Measurements from ENCODE around the gene WDR37. TPM values are rescaled to one million over a fixed set of nuclear protein-coding genes. Genes with fewer than 3 reads are reported as not detected.

Gene WDR37
- total RNA-seq, 1 experiment from 2014 or later, result 14.2 TPM

- H3K36me3 Mint-ChIP-seq (ENCODE audit: insufficient read depth, unreplicated experiment), result peaks cover 6% of the 10 kb centered on the region
- H3K9me3 Mint-ChIP-seq (ENCODE audit: unreplicated experiment), result peaks cover 29% of the 10 kb centered on the region
- no peak overlapping the region for H3K4me3 Mint-ChIP-seq (ENCODE audit: unreplicated experiment)
- no peak overlapping the region for H3K27ac Mint-ChIP-seq (ENCODE audit: low read depth, unreplicated experiment)
- TF ChIP-seq CTCF (IDR thresholded peaks at IDR 0.05; ENCODE audit: unreplicated experiment), result no peak
- peaks cover 59% of the 10 kb centered on the region for H3K27me3 Mint-ChIP-seq (ENCODE audit: insufficient read depth, unreplicated experiment)
- no peaks in the 10 kb centered on the region for H3K4me1 Mint-ChIP-seq (ENCODE audit: insufficient read depth, unreplicated experiment)
- no TSS peak for BruUV-seq (replicated peaks)
- intact Hi-C loops (cut with micrococcal nuclease), result no loop called here
- POLR2A ChIA-PET, result interaction anchor here (0.5 kb wide), 1 partner anchor 100 kb away, joined by 6 read pairs; no protein-coding TSS in a partner anchor
- CTCF ChIA-PET, result no interaction called here
- DNase-seq (ENCODE audit: unreplicated experiment), result no peak
Observed at GRCh38 chr10:1141701-1142100, 85.5 kb downstream of the WDR37 start.

DNA sequence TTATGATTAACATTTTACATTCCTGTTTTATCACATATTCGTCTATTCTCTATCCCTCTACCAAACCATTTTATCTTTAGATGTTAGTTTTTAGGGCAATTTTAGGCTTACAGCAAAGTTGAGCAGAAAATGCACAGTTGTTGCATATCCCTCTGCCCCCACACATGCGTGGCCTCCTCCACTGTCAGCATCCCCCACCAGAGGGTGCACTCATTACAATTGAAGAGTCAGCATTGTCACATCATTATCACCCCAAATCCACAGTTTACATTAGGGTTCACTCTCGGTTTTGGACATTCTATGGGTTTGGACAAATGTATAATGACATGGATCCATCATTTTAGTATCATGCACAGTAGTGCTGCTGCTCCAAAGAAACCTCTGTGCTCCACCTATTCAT lies 86.4 kb downstream of the WDR37 start:
- intact Hi-C loops (cut with micrococcal nuclease), result no loop called here

DNA sequence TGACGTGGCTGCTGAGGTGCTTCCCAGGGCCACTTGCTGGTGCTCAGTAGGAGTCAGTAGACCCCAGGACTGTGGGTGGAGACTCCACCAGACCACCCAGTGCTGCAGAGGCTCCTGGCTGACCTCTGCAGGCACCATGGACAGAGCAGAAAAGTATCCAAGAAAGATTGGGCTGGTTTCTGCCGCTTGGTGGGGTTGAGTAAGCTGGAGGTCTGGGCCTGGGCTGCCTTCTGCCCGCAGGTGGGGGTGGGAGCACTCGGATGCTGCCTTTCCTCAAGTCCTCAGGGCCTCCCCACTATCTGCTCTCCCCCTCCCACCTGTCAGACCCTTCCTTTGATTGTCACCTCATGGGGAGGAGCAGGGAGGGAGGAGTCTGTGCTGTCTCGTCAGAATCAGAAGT lies 91.6 kb downstream of the WDR37 start:
- Mint-ChIP-seq H3K9me3 (ENCODE audit: unreplicated experiment) (peaks cover 19% of the 10 kb centered on the region), H3K27me3 (ENCODE audit: insufficient read depth, unreplicated experiment) (peaks cover 17% of the 10 kb centered on the region), H3K4me1 (ENCODE audit: insufficient read depth, unreplicated experiment) (peaks cover 6% of the 10 kb centered on the region), H3K36me3 (ENCODE audit: insufficient read depth, unreplicated experiment) (no peaks in the 10 kb centered on the region), H3K27ac (ENCODE audit: low read depth, unreplicated experiment) (no peak overlapping the region), H3K4me3 (ENCODE audit: unreplicated experiment) (no peak overlapping the region)
- CTCF ChIA-PET, result no interaction called here
- POLR2A ChIA-PET, result no interaction called here
- intact Hi-C loops (cut with micrococcal nuclease), result no loop called here
- no peak for TF ChIP-seq CTCF (IDR thresholded peaks at IDR 0.05; ENCODE audit: unreplicated experiment)
- no peak for DNase-seq (ENCODE audit: unreplicated experiment)
- no TSS peak for BruUV-seq (replicated peaks)

More for the DNA sequence above, 86.4 kb downstream of the WDR37 start:
- peaks cover 59% of the 10 kb centered on the region for H3K27me3 Mint-ChIP-seq (ENCODE audit: insufficient read depth, unreplicated experiment)
- peak; percentile 17 for DNase-seq (ENCODE audit: unreplicated experiment)
- no peaks in the 10 kb centered on the region for H3K4me1 Mint-ChIP-seq (ENCODE audit: insufficient read depth, unreplicated experiment)
- ChIA-PET CTCF (no interaction called here), POLR2A (no interaction called here)
- no TSS peak for BruUV-seq (replicated peaks)
- H3K27ac Mint-ChIP-seq (ENCODE audit: low read depth, unreplicated experiment), result no peak overlapping the region
- H3K36me3 Mint-ChIP-seq (ENCODE audit: insufficient read depth, unreplicated experiment), result peaks cover 6% of the 10 kb centered on the region
- H3K4me3 Mint-ChIP-seq (ENCODE audit: unreplicated experiment), result no peak overlapping the region
- TF ChIP-seq CTCF (IDR thresholded peaks at IDR 0.05; ENCODE audit: unreplicated experiment), result no peak
- H3K9me3 Mint-ChIP-seq (ENCODE audit: unreplicated experiment), result peaks cover 29% of the 10 kb centered on the region

DNA sequence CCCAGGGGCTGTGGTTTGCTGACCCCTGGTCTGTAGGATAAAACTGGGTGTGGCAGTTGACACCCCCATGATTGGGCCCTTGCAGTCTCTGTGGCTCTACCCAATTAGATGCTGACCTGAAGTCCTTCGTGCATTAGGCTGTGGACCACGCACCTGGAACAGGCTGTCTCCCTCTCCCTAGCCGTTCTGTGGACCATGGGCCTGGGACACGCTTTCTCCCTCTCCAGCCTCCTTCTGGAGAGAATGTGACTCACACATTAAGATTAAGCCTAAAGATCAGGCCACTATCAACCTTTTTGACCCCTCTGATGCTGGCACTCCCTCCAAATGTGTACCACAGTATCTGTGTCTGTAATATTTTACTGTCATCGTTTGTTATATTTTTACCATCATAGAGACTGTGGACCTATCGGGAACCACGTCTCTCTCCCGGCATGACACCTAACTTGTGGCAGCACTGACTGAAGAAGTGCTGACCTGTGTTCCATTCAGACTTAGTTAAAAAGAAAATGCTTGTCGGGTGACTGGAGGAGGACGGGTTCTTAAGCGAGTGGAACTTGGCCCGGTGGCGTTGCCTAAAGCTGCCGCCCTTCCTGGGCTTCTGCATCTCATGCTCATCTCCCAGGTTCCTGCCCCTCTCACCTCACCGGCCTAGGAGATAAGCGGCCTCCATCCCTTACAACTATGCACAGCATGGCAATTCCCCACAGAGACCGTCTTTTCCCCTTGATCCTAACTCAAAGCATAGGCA lies 92.8 kb downstream of the WDR37 start:
- ChIA-PET CTCF (interaction anchor here (0.7 kb wide), 1 partner anchor 1570 kb away, joined by 3 read pairs; no protein-coding TSS in a partner anchor), POLR2A (no interaction called here)
- H3K36me3 Mint-ChIP-seq (ENCODE audit: insufficient read depth, unreplicated experiment), result no peaks in the 10 kb centered on the region
- no peak overlapping the region for H3K27ac Mint-ChIP-seq (ENCODE audit: low read depth, unreplicated experiment)
- peaks cover 11% of the 10 kb centered on the region for H3K9me3 Mint-ChIP-seq (ENCODE audit: unreplicated experiment)
- H3K4me1 Mint-ChIP-seq (ENCODE audit: insufficient read depth, unreplicated experiment), result peaks cover 6% of the 10 kb centered on the region
- BruUV-seq (replicated peaks), result no TSS peak
- no peak overlapping the region for H3K4me3 Mint-ChIP-seq (ENCODE audit: unreplicated experiment)
- peaks cover 4% of the 10 kb centered on the region for H3K27me3 Mint-ChIP-seq (ENCODE audit: insufficient read depth, unreplicated experiment)
- DNase-seq (ENCODE audit: unreplicated experiment), result no peak
- TF ChIP-seq CTCF (IDR thresholded peaks at IDR 0.05; ENCODE audit: unreplicated experiment), result no peak
- intact Hi-C loops (cut with micrococcal nuclease), result no loop called here

Data from MCF 10A (cell line).